GM19351 (cell line): ENCODE data around the gene PTPRS.
"Not testable (repeated sequence)": the region's sequence is repeated elsewhere in the genome, so short reads cannot be mapped to it uniquely, and the experiment has no call there.

ENCODE experiments used
- ATAC-seq: cut with Tn5 transposase; IDR thresholded peaks from one replicate; pipeline ENCODE4 v1.9.1; 2021; ENCODE audit warnings: mild to moderate bottlenecking, moderate library complexity; ENCODE audit not compliant: unreplicated experiment

Gene PTPRS

DNA sequence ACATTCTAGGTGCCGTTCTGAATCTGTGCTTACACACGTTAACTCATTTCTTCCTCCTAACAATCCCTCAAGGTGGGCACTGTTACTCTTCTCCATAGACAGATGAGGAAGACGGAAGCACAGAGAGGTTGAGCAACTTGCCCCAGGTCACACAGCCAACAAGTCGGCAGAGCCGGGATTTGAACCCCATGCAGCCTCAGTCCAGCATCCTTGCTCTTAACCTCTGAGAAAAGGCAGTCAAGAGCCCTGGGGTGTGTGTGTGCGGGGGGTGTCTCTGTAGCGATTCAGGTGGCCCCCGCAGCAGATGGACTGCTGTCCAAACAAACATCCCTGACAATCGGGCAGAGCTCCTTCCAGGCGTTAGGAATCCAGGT lies 6.3 kb downstream of the PTPRS start:
- no peak for ATAC-seq

DNA sequence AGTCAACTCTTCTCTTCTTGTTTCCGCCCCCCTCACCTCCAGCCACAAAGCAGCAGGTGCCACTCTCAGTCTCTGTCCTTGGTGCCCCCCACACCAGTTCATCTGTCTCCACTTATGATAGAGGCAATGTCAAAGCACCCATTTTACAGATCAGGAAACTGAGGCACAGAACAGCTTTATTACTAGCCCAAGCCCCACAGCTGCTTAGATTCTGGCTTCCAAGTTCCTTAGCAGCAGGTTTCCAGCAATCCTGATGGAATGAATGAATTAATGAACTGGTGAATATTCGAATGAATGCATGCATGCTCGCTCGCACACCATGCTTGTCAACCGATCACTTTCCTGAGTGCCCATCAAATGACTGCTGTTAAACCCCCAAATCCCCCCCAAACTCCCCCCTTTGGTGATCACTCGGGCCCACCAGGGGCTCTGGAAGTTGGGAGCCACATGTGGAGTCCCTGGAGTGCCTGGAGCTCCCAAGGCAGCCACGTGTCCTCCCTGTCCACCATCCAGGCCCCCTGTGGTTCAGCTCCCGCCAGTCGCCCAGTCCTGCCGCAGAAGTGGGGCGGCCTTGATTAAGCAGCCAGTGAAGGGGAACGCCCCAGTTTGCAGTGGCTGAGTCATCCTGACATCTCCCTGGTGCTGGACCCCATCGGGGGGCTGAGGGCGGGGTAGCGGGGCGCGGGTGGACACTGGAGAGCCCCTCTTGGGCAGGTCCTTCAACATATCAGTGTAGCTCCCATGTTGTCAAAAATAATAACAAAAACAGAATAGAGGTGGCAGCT lies 6.8 kb downstream of the PTPRS start:
- no peak for ATAC-seq

DNA sequence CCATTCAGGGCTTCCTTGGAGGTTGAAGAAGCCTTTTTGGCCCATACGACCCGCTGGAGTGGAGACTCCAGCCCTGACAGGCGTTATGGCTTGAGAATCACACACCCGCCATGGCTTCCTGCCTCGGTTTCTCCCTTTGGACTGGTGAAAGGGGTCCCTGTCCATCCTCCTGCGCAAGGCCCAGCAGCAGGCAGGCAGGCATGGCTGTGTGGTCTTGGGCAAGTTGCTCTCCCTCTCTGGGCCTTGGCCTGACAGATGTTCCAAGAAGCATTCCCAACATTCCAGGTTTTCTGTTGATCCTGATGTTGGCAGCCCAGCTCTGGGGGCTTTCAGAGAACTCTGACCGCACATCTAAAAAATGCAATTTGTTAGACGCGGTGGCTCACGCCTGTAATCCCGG lies 8.1 kb downstream of the PTPRS start:
- ATAC-seq: no peak

DNA sequence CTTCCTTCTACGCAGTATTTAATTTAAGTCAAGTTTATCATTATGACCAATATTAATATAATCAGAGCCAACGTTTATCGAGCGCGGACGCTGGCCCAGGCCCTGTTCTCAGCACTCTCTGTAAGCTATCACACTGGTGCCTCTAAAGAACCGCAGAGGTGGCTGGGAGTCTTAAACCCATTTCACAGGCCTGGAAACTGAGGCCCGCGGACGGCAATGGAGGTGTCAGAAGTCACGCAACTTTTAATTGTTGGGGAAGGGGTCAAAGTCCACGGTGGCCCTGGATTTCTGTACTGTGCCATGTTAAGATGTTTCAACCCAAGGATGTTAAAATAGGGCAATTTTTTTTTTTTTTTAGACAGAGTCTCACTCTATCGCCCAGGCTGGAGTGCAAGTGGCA lies 8.8 kb downstream of the PTPRS start:
- ATAC-seq: no peak

DNA sequence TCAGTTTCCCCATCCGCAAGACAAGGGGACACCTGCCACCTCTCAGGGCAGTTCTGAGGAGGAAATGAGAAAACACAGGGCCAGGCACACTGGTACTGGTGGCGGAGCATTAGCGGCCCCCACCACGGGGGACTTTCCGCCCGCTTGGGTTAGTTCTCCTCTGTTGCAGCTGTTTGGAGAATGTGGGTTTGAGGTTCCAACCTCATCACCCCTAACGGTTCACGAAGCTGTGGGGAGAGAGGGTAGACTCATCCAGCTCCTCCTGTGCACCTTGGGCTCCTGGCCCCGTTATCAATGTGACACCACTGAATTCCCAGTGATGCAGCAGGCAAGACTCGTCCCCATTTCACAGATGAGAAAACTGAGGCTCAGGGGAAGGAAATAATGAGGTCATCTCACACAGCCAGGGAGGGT lies 10.3 kb downstream of the PTPRS start:
- no peak for ATAC-seq

DNA sequence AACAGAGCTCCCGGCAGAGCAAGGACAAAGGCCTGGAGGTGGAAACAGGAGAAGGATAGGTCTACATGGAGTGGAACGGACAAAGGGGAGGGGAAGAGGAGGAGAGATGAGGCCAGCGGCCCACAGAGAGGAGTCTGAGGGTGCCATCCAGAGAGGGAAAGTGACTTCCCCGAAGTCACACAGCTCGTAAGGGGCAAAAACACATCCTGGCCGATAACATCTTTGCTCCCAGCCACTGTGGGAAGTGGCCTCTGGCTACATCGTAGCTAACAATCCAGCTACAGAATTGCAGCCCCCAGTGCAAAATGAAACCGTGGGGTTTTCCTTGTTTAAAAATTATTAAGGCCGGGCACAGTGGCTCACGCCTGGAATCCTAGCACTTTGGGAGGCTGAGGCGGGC lies 11.5 kb downstream of the PTPRS start:
- ATAC-seq: no peak

DNA sequence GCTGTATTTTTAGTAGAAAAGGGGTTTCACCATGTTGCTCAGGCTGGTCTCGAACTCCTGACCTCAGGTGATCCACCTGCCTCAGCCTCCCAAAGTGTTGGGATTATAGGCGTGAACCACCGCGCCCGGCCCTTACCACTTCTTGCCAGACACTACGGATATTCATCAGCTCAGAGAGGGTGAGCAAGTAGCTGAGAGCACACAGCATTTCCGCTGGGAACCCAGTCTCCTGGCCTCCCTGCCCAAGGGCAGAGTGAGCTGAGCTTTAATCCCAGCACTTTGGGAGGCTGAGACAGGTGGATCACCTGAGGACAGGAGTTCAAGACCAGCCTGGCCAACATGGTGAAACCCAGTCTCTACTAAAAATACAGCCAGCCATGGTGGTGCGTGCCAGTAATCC lies 12.2 kb downstream of the PTPRS start:
- not testable (repeated sequence) for ATAC-seq

DNA sequence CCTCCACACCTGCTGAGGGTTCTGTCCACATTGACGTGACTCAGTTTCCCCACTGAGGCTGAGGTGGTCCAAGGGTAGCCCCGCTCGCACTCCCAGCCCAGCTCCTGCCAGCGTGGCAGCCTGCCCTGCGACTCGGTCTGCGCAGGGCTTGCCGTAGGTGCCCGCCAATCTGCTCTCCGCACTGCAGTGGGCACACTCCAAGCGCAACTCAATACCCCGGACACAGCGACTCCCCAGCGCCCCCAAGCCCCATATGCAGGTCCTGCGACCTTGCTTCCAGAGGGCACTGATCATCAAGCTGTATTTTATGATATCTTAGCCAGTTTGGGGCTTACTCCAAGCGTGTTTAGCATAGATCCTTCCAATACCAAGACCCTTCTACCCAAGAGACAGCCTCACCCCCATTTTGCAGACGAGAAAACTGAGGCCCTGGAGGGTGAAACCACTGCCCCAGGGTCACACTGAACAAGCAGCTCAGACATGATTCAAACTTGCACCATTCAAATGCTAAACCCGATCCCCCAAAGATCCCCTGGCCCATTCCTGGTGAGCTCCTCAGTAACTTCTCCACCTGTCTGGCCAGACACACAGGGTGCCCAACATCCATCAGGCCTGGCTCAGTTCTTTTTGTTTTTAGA lies 13.5 kb downstream of the PTPRS start:
- ATAC-seq: no peak

DNA sequence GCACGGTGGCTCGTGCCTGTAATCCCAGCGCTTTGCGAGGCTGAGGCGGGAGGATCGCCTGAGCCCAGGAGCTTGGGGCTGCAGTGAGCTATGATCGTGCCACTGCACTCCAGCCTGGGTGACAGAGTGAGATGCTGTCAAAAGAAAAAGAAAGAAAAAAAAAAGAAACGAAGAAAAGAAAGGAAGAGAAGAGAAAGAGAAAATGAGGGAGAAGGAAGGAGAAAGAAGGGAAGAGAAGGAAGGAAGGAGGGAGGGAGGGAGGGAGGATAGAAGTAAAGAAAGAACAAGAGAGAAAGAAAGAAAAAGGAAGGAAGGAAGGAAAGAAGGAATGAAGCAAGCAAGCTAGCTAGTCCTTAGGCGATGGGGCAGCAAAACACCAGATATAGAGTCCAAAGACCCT lies 14.1 kb downstream of the PTPRS start:
- no peak for ATAC-seq

DNA sequence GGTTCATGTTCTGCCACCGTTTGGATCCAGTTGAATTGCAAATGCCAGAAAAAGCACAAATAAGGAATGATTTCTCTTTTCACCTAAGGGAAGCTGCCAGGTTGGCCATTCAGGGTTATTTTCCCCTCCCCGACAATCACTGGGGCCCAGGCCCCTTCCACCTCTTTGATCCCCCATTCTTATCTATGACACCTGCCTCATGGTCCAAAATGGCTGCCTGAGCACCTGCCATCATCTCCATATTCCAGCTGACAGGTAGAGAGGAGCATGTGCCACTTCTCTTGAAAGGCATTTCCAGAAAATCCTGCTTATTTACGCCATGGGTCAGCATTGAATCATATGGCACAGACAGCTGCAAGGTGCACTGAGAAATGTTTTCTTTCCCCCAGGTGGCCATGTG lies 15.7 kb downstream of the PTPRS start:
- no peak for ATAC-seq

DNA sequence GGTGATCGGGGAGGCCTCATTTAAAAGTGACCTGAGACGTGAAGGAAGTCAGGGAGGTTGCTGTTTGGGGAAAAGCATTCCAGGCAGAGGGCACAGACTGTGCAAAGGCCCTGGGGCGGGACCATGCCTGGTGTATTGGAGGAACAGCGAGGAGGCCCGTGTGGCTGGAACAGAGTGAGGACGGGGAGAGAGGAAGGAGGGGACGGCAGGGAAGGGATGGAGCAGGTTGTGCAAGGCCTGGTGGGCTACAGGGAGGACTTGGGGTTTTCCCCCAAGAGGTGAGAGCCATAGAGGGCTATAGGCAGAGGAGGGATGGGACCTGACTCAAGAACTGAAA lies 17.2 kb downstream of the PTPRS start:
- no peak for ATAC-seq

DNA sequence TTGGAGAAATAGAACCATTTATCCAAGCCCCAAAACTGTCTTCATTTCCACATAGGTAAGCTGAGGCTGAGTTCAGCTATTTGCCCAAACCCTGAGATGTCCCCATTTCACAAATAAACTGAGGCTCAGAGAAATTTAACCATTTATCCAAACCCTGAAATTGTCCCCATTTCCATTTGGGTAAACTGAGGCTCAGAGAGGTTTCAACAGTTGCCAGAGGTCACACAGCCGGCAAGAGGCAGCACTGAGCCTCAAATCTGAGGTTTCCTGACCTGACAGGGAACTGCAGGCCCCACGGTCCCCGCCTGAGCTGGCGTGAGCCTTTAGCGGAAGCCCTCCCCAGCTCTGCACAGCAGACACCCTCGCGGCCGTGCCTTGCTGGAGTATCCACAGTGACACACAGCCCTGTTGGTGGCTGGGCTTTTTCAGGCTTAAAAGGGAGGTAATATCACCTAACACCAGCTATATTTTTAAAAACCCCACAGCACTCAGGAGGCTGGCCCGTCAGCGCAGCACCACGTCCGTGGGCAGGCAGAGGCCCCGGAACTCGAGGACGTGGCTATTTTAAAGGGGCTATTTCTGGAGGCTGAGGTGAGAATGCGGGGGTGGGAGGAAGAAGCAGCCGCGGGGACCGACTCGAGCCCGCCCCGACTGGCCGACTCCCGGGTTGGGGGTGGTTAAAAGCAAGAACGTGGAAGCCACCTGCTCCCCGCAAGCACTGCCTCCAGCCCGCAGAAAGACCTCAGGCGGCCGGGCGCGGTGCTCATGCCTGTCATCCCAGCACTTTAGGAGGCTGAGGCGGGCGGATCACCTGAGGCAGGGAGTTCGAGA lies 18.5 kb downstream of the PTPRS start:
- peak; percentile 77 for ATAC-seq

DNA sequence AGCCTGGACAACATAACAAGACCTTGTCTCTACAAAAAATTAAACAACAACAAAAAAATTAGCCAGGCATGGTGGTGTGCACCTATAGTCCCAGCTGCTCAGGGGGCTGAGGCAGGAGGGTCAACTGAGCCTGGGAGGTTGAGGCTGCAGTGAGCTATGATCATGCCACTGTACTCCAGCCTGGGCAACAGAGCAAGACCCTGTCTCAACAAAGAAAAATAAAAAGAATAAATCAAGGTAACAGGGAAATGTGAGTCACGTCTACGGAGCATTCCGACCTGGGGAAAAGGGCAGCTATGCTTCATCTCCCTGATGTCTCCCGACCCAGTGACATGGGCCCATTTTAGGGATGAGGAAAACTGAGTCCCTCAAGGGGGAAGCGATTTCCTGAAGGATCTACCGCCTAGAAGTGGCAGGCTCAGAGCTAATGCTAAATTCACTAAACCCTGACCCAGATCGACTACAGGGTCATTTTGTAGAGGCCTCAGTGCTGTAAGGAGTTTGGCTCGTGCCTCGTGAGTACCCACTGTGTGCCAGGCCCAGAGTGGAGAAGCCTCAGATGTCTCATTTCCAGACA lies 19.5 kb downstream of the PTPRS start:
- no peak for ATAC-seq

DNA sequence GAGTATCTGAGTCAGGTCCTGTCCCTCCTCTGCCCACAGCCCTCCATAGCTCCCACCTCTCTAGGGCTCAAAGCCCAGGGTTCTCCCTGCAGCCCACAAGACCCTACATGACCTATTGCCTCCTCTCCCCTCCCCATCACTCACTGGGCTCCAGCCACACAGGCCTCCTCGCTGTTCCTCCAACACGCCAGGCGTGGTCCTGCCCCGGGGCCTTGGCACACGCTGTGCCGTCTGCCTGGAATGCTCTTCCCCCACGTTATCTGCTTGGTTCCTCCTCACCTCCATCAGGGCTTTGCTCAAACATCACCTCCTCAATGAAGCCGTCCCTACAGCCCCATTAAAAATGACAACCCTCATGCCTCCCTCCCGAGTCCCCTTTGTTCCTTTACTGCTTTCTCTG lies 21.1 kb downstream of the PTPRS start:
- no peak for ATAC-seq

DNA sequence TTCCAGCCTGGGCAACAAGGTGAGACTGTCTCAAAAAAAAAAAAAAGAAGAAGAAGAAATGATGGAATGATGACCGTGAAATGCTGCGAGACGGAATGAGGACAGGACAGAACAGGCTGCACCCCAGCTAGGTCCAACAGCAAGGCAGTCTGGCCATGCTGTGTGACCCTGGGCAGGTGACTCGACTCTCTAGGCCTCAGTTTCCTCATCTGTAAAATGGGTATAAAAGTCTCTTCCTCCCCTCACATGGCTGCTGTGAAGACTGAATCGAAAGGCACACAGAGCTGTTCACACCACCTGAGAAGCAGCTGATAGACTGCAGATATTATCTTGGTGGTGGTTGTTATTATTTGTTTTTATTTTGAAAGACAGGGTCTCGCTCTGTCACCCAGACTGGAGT lies 22.3 kb downstream of the PTPRS start:
- no peak for ATAC-seq

DNA sequence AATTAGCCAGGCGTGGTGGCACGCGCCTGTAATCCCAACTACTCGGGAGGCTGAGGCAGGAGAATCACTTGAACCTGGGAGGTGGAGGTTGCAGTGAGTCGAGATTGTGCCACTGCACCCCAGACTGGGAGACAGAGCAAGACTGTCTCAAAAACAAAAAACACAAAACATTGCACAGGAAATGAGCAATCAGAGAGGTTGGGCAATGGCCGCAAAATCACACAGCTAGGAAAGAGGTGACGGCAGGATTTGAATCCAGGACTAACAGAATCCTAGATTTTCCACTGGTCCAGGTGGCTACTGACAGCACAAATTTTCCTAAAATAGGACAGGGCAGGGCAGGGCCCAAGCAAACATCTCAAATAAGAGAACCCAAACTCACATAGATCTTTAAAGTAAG lies 23.3 kb downstream of the PTPRS start:
- ATAC-seq: no peak

DNA sequence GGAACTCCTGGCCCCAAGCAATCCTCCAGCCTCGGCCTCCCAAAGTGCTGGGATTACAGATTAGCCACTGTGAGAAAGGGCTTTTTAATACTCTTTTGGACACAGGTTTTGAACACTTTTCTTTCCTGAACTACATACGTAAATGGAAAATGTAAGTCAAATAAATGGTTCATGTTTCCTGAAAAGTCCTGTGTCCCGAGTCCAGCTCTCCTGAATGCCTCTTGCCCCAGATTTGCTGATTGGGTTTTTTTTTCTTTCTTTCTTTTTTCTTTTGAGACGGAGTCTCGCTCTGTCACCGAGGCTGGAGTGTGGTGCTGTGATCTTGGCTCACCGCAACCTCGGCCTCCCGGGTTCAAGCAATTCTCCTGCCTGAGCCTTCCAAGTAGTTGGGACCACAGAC lies 24.5 kb downstream of the PTPRS start:
- ATAC-seq: no peak

DNA sequence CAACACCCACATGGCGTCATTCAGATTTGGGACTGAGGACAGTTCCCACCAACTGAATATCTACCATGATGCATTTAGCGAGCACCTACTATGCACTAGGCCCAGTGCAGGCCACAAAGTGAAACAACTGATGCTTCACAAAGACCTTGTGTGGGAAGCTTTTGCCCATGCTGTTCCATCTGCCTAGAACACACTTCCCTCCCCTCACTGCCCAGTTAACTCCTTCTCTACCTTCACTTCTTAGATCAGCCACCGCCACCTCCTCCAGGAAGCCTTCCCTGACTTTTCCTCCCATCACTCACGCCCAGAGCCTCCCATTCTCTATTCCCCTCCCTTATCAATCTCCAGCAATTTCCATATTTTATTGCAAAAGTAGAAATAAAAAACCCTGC lies 25.7 kb downstream of the PTPRS start:
- no peak for ATAC-seq

DNA sequence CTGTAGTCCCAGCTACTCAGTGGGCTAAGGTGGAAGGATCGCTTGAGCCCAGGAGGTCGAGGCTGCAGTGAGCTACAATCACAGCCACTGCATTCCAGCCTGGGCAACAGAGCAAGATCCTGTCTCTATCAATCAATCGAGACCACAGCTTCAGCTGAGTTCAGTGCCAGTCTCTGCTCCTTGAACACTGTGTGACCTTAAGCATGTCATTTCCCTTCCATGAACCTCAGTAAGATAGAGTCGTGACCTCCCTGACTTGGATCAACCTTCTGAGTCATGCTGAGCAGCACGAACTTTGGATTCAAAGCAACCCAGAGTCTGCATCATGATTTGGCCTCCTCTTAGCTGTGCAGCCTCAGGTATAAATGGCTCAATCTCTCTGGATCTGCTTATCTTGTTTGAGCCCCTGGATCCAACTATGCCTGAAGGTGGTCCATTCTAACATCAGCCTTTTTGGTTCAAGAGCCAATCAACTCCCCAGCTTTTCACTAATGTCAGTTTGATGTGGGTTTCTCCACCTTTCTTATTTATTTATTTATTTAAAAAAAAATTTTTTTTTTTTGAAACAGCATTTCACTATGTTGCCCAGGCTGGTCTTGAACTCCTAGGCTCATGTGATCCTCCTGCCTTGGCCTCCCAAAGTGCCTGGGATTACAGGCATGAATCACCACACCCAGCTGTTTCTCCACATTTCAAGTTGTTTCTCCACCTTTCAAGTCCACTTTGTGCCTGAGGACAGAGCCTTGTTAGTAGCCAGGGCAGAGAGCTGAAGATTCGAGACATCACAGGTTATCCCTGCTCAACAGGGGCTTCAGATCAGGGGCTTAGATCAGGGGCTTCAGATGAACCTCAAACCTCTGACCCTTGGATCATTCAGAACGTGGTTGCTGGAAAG lies 26.4 kb downstream of the PTPRS start:
- no peak for ATAC-seq

DNA sequence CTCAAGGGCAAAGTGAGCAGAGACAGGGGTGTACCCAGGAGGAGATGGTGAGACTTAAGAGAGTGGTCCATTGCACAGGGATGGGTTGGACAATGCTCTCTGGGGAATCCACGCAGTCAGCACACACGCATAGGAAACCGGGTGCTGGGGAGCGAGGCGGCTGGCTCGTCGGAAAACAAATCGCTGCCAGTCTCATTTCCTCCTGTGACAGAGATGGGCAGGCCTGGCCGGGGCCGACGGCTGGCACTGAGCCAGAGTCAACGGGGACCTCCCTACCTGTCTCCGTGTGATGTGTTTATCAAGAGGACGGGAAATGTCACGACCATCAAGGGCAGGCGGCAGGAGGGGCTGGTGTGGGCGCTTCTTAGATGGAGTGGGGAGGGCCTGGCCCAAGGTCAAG lies 27.3 kb downstream of the PTPRS start:
- ATAC-seq: no peak

DNA sequence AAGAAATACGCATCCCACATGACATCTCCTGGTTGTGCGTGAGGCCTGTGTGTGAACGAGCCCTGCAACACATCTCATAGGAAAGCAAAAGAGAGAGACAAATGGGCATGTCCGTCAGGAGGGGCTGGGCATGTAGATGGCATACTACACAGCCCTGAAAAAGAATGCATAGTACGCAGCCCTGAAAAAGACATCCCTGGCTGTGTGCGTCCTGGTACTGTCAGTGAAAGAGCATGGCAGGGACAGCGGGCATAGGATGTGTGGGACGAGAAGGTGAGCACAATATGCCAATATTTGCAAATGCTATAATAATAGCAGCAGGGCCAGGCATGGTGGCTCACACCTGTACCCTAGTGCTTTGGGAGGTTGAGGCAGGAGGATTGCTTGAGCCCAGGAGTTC lies 28.6 kb downstream of the PTPRS start:
- no peak for ATAC-seq
